Sigmoid colon (tissue), 7 donors: ENCODE measurements around the gene MAGEB10. TPM values are rescaled to one million over a fixed set of nuclear protein-coding genes. Genes with fewer than 3 reads are reported as not detected.

Source experiments
- DNase-seq: peaks from one replicate; pipeline ENCODE4 v3.0.0-alpha.2; 2019
- H3K27ac ChIP-seq, 4 donors: fragments of 200-600 bp; sonication (generic); one replicate each; pipeline ENCODE4 v1.5.1; 2016 to 2019; ENCODE audit warnings: mild to moderate bottlenecking in 1 of 4
- H3K27me3 ChIP-seq, 3 donors: fragments of 200-600 bp; sonication (generic); one replicate each; pipeline ENCODE4 v1.5.1; 2019; ENCODE audit warnings: mild to moderate bottlenecking in 1 of 3
- H3K36me3 ChIP-seq, 4 donors: fragments of 200-600 bp; sonication (generic); one replicate each; pipeline ENCODE4 v1.5.1; 2016 to 2019
- H3K4me1 ChIP-seq, 4 donors: fragments of 200-600 bp; sonication (generic); one replicate each; pipeline ENCODE4 v1.5.1; 2017 to 2019
- H3K4me3 ChIP-seq, 4 donors: fragments of 200-600 bp; sonication (generic); one replicate each; pipeline ENCODE4 v1.5.1; 2017 to 2019; ENCODE audit warnings: mild to moderate bottlenecking in 2 of 4, moderate library complexity in 1 of 4
- H3K9me3 ChIP-seq, 4 donors: fragments of 200-600 bp in 3 of 4; sonication (generic) in 3 of 4; one replicate each; pipeline versions ENCODE4 v1.5.1 to v1.6.1; 2013 to 2019
- CTCF ChIP-seq, 4 experiments: fragments of 450-650 bp in 3 of 4; fragments of 200-600 bp in 1 of 4; IDR thresholded peaks; one replicate each; pipeline ENCODE4 v1.5.1; 2016 to 2019; ENCODE audit warnings: antibody characterized with exemption in 4 of 4, mild to moderate bottlenecking in 3 of 4, moderate library complexity in 2 of 4
- EP300 ChIP-seq, 4 donors: sonication (generic); formaldehyde crosslinking; IDR thresholded peaks; one replicate each; pipeline ENCODE4 v1.6.1; 2017; ENCODE audit warnings: antibody characterized with exemption in 4 of 4
- POLR2A ChIP-seq, 2 donors: fragments of 450-650 bp; IDR thresholded peaks; one replicate each; pipeline ENCODE4 v1.6.1; 2016; ENCODE audit warnings: antibody characterized with exemption in 2 of 2, mild to moderate bottlenecking in 2 of 2, moderate library complexity in 2 of 2
- POLR2AphosphoS5 ChIP-seq, 4 donors: sonication (generic); formaldehyde crosslinking; IDR thresholded peaks; one replicate each; pipeline ENCODE4 v1.6.1; 2017; ENCODE audit warnings: antibody characterized with exemption in 4 of 4
- WGBS, 2 donors: extraction: QIAGEN DNeasy Blood & Tissue Kit; methylation state at CpG; one replicate each; pipeline ENCODE4 v1.1.7; 2013; 5-methylcytosine and 5-hydroxymethylcytosine counted together
- intact Hi-C: fragments of 100-400 bp; cut with DNase I; formaldehyde crosslinking; loops from one replicate; pipeline ENCODE4 v1.15.1; 2023
- polyA plus RNA-seq, 3 donors: library from polyadenylated mRNA; stranded (reverse); fragments of 200-250 nt; gene quantifications; one replicate each; pipeline ENCODE4 v1.2.3, GENCODE V29; 2013
- total RNA-seq, 4 donors: library from RNA; depleted of rRNA; stranded (reverse); fragments of >200 nt; gene quantifications; one replicate each; pipeline ENCODE4 v1.1.0, GENCODE V29; 2016
- donor health status: healthy with polysubstance abuse.
- donor health status: Bipolar disorder and iron deficiency.
- donor health status: healthy.

MAGEB10 gene
- total and polyA plus RNA-seq, 7 donors = not detected

DNA sequence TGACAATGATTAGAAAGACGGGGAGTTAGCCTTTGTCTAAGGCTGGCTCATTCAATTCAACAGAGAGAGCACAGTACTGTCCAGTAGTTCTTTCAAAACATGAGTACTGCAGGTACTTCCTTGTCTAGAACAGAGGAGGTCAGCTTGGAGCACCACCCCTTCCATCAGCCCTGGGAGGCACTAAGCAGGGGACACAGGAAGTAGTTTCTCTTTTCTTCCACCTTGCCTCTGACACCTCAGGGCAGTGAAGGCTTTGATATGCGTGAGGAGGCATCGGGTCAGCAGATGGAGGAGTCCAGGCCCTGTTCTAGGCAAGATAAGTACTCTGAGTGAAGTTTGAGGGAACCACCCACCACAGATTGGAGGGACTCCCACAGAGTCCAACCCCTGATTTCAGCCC lies 33.1 kb downstream of the MAGEB10 start:
- DNase-seq = no peak
- no peaks in the 10 kb centered on the region for H3K9me3 ChIP-seq
- intact Hi-C loops = no loop called here
- TF ChIP-seq POLR2AphosphoS5 (IDR thresholded peaks at IDR 0.05) (no peak), EP300 (IDR thresholded peaks at IDR 0.05) (no peak), POLR2A (IDR thresholded peaks at IDR 0.05) (no peak), CTCF (IDR thresholded peaks at IDR 0.05) (no peak)
- 80 to 87% methylated on average over 3 of the region's 3 CpGs for WGBS, 2 donors
- H3K27ac ChIP-seq = no peak overlapping the region
- H3K4me3 ChIP-seq = no peak overlapping the region
- no peaks in the 10 kb centered on the region for H3K36me3 ChIP-seq
- peaks cover 0 to 11% (median 0%) of the 10 kb centered on the region in 4 donors for H3K4me1 ChIP-seq
- no peaks in the 10 kb centered on the region for H3K27me3 ChIP-seq

DNA sequence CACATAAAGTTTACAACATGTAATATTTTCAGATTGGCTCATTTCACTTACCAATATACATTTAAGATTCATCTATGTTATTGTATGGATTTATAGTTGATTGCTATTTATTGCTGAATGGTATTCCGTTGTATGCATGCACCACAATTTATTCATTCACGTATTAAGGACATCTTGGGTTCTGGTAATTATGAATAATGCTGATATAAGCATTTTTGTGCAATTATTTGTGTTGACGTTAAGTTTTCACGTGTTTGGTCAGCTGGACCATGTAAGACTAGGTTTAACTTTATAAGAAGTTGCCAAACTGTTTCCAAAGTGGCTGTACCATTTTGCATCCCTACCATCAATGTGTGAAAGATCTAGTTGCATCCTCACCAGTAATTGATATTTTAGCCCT lies 35.1 kb downstream of the MAGEB10 start:
- no peak for TF ChIP-seq EP300 (IDR thresholded peaks at IDR 0.05)
- no peak for TF ChIP-seq POLR2AphosphoS5 (IDR thresholded peaks at IDR 0.05)
- no peak for TF ChIP-seq POLR2A (IDR thresholded peaks at IDR 0.05)
- TF ChIP-seq CTCF (IDR thresholded peaks at IDR 0.05) = no peak
- Histone ChIP-seq H3K27ac (no peak overlapping the region), H3K27me3 (no peaks in the 10 kb centered on the region), H3K9me3 (no peaks in the 10 kb centered on the region), H3K36me3 (no peaks in the 10 kb centered on the region), H3K4me3 (no peak overlapping the region), H3K4me1 (peaks cover 0 to 11% (median 0%) of the 10 kb centered on the region in 4 donors)
- intact Hi-C loops = no loop called here
- 69 to 79% methylated on average over 4 of the region's 4 CpGs for whole genome bisulfite sequencing, 2 donors
- DNase-seq = no peak

DNA sequence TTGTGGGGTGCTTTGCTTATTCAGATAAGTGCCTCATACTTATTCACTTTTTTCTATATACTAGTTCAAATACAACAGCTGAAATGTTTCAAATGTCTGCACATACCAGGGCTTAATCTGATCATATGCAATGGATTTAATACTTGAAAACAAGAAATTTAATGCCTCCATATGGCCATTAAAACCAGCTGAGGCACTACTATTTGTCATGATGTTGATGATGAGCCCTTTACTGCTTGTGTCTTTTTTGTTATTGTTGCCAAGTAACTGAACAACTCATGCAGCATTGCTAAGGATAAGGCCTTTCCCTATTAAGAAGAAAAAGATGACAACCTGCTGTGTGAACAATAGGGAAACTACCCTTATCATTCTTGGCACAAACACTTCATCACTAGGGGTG lies 52.5 kb downstream of the MAGEB10 start:
- H3K27ac ChIP-seq = no peak overlapping the region
- intact Hi-C loops = no loop called here

DNA sequence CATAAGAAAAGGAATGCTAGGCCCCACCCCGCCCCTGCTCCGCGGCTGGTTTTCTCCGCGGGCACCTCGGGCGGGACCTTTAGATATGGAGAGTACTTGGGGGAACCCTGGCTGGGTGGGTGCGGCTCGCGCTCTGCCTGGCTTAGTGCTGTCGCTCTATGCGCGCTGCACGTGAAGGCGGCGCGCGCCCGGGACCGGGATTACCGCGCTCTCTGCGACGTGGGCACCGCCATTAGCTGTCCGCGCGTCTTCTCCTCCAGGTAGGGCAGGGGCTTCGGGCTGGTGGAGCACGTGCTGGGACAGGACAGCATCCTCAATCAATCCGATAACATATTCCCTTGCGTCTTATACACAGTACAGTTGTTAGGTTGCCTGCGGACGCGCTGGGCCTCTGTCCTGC lies 56.0 kb downstream of the MAGEB10 start:
- no peak for TF ChIP-seq EP300 (IDR thresholded peaks at IDR 0.05)
- TF ChIP-seq POLR2AphosphoS5 (IDR thresholded peaks at IDR 0.05) = no peak
- no peak for TF ChIP-seq POLR2A (IDR thresholded peaks at IDR 0.05)
- no peak for TF ChIP-seq CTCF (IDR thresholded peaks at IDR 0.05)
- intact Hi-C loops = no loop called here
- 44 to 68% methylated on average over 35 of the region's 35 CpGs for WGBS, 2 donors
- Histone ChIP-seq H3K36me3 (no peaks in the 10 kb centered on the region), H3K4me1 (no peaks in the 10 kb centered on the region), H3K4me3 (no peak overlapping the region), H3K9me3 (no peaks in the 10 kb centered on the region), H3K27ac (no peak overlapping the region), H3K27me3 (no peaks in the 10 kb centered on the region)
- DNase-seq = no peak

More for the DNA sequence above, 52.5 kb downstream of the MAGEB10 start:
- no peaks in the 10 kb centered on the region for H3K9me3 ChIP-seq
- no peaks in the 10 kb centered on the region for H3K36me3 ChIP-seq
- TF ChIP-seq POLR2AphosphoS5 (IDR thresholded peaks at IDR 0.05) (no peak), EP300 (IDR thresholded peaks at IDR 0.05) (no peak)
- no peak overlapping the region for H3K4me3 ChIP-seq
- H3K27me3 ChIP-seq = no peaks in the 10 kb centered on the region
- DNase-seq = no peak
- no peaks in the 10 kb centered on the region for H3K4me1 ChIP-seq

Other genes starting within 250 kb of the MAGEB10 start
- gene DCAF8L2, start 217.6 kb upstream of the MAGEB10 start, total RNA-seq = not detected
- not detected for gene DCAF8L2, start 217.6 kb upstream of the MAGEB10 start, polyA plus RNA-seq
- not detected for gene DCAF8L1, start 173.5 kb downstream of the MAGEB10 start, total RNA-seq
- gene DCAF8L1, start 173.5 kb downstream of the MAGEB10 start, polyA plus RNA-seq = not detected